GM19438 (cell line): ENCODE results near the gene LMO2.
"Not testable (repeated sequence)": the region's sequence is repeated elsewhere in the genome, so short reads cannot be mapped to it uniquely, and the experiment has no call there.

Source experiments
- ATAC-seq: cut with Tn5 transposase; IDR thresholded peaks from one replicate; pipeline ENCODE4 v1.9.1; 2021; ENCODE audit warnings: low read depth; ENCODE audit not compliant: unreplicated experiment

The LMO2 gene

DNA sequence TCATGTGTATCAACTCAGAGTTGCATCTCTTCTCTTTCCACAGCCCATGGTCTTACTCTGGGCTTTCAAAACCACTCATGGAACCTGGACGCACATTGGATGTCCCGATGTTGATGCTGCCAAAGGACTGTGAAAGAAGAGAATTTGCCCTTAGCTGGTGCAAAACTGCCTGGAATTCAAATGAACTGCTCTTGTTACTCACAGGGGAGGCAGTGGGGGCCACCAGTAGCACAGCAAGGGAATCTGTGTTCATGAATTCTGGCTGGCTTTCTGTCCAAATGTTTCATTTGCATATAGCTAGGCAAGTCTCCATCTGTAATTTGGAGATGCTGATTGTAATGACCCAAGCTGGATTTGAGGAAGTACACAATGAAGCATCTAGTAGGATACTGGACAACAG, 24.9 kb downstream of the LMO2 start:
- ATAC-seq = no peak

DNA sequence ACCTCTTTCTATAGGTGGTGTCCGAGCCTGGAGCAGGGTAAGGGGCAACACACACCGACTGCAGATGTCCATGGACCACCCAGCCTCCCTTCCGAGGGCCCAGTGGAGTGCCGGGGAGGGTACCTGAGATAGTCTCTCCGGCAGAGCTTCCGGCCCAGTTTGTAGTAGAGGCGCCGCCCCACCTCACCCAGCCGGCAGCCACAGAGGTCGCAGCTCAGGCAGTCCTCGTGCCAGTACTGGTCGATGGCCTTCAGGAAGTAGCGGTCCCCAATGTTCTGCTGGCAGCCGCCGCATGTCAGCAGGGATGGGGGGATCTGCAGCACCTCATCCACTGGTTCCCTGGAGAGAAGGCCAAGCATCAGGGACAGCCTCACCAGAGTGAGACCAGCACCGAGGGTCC, 27.4 kb downstream of the LMO2 start:
- no peak for ATAC-seq

DNA sequence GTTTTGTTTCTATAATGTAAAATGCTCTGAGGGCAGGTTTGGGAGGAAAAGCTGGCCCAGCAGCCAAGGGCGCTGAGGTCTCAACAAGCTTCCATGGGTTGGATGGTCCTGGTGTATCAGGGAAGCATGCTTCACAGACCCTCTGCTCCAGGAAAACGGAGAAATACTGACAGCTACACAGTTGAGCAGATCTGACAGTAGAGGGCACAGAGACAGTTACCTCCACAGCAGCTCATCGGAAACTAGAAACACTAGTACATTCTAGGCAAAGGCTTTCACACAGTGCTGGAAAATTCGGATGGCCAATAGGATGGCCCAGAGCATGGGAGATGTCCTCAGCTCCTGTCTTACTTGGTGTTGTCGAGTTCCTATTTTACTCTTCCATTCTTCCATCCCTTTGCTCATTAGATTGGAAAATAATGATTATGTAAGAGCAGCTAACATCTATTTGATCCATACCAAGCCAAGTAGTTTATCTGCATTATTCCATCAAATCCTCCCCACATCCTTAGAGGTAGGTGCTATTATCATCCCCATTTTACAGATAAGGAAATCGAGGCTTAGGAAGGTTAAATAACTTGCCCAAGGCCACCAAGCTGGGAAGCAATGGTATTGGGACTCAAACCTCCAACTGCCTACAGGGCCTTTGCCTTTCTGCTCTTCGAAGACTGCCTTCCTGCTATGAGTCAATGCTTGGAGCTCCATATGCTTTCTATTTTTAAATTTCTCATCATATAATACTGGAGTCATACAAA, 28.3 kb downstream of the LMO2 start:
- no peak for ATAC-seq

DNA sequence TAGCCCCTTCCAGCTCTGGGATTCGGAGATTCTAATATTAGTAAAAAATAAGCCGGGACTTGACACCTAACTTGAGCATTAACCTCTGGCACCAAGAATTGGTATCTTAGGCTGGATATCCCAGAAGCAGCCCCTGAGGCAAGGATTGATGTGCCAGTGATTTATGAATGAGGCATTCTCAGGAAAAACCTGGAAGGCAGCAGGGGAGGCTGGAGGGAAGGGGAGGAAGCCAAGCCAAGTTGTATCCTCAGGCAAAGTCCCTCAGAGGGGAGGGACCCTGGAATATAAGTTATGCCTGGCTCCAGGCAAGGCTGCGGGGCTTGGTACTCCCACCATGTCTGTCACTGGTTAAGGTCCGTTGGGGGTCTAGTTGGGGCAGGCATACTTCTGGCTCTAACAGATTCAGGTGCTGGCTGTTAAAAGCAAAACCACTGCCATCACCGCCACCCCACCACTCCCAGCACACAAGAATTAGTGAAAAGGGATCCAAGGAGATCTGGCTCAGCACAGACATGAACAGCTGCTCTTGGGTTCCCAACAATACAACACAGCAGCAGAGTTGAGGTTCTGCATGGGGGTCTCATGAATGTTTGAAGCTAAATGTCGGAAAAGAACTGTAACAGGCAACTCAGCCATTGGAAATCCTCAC, 29.8 kb downstream of the LMO2 start:
- ATAC-seq = no peak

DNA sequence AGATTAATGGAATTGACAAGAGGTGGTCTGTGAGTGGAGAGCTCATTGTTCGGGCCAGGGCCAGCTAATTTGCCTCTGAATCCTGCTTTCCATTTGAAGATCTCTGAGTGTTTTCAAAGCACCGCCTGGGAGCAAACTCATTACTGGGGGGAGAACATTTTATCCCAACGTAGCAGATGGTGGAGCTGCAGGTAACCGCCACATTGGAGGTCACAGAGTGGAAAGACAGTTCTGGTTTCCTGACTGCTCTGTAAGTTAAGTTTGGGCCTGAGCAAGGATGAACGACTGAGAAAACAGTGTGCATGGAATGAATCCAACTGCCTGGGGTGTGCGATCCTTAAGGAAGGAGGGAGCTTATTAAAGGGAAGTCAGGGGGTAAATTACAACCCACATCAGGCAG, 30.5 kb downstream of the LMO2 start:
- ATAC-seq = no peak

DNA sequence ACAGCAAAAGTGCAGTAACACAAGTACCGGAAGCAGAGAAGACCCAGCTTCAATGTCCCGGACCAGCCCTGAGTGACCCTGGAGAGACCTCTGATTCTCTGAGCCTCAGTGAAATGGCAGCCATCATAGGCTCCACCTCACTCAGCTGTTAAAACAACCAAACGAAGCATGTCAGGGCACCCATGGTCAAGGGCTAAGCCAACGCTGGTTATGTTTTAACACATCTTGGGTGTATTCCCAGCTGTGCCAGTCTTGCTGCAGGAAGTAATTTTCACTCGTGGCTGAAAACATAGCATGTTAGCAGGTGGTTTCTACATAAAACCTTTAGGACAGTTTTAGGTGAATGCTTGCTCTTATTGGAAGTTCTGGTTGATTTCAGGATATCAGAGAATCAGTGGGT, 30.9 kb downstream of the LMO2 start:
- ATAC-seq = no peak

DNA sequence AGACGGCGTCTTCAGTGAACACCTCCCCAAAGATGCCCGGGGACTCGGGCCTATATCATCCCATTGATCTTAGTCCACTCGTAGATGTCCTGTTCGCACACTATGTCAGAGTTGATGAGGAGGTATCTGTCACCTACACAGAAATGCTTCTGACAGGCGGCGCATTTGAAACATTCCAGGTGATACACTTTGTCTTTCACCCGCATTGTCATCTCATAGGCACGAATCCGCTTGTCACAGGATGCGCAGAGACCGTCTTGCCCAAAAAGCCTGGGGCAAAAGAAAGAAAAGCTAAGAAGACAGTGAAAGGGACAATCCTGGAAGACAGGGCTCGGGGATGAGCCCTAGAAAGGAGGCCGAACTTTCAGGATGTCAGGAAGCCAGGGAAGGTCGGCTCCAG, 32.6 kb downstream of the LMO2 start:
- no peak for ATAC-seq

DNA sequence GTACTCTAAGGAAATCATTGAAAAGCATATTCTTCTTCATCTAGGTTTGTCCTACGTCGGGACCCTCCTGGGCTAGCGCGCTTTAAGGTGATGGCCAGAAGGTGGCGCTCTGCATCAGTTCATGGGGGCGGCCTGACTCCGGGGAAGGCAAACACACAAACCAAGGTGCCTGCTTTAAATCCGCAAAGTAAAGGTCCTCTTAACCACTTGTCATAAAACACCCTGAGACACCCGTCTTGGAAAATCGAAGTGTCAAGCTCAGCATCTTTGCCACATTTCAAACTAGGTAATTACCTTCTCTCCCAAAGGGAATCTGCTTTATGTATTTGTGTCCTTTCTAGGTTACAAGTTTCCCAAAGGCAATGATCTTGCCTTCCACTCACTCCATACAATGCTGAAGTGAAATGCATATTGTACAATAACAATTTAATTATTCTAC, 33.9 kb downstream of the LMO2 start:
- no peak for ATAC-seq

DNA sequence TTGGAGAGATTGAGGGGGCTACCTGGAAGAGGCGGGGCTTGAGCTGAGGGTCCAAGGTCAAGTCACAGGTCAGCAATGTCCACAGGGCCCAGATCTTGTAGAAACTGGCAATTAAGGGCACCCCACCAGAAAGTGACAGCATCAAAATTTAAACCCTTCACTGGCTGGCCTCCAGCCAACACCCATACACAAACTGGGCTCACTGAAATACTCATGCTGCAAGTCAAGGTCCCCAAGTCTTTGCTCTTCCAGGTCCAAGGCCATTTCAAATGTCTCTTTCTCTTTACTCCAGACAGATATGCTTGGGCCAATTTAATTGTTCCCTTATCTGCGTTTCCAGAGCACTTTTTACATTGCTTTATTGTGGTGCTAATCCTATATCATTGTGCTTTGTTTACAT, 36.4 kb downstream of the LMO2 start:
- ATAC-seq = no peak

DNA sequence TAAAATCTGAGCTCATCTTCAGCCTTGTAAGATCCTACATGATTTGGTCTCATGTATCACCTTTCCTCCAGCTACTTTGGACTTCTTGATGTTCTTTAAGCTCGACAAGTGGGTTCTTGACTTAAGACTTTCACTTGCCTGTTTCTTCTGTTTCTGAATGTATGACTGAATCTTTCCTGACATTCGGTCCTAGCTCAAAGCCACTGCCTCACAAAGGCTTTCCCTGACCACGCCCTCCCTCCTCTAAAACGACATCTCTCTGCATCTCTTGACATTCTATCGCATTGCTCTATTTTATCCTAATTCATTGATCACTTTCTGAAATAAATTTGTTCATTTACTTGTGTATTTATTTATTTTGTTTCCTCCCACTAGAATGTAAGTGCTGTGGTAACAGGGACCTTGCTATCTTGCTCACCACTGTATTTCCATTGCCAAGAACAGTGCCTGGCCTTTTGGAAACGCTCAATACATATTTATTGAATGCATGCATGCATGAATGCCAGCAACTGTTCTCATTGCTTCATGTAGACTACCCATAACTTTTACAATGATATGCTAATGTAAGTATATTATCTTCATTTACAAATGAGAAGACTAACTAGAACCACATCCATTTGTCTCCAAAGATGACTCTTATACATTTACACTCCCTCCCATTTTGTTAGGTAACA, 43.0 kb downstream of the LMO2 start:
- no peak for ATAC-seq

DNA sequence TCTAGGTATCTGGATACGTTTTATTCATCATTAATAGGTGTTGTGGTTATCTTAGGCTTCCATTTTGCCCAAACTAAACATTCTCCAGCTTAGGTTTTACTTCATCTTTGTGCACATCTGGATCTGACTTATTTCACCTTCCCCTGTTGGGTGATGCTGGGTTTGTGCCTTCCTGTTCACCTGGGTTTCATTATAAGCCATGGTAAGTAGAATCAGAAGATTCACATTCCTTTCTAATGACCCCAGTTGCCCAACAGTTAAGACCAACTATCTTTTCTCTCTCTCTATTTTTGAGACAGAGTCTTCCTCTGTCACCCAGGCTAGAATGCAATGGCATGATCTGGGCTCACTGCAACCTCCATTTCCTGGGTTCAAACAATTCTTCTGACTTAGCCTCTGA, 44.6 kb downstream of the LMO2 start:
- no peak for ATAC-seq

DNA sequence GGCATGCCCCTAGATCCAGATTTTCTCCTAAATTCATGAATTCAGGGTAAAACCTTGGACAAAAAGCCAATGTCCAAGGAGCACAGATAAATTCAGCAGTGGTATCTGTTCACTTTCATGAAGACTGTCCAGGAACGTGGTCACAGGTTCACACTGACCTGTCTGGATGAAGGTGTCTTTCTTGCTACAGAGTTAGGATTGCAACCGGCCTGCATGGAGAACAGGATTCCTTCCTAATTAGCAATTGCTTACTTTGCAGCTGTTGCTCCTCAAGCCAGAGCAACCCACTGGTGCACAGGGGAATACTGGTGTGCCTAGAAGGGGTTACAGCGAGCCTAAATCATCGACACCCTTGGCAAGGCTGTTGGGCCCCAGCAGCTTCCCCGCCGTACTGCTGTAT, 47.6 kb downstream of the LMO2 start:
- ATAC-seq = no peak

DNA sequence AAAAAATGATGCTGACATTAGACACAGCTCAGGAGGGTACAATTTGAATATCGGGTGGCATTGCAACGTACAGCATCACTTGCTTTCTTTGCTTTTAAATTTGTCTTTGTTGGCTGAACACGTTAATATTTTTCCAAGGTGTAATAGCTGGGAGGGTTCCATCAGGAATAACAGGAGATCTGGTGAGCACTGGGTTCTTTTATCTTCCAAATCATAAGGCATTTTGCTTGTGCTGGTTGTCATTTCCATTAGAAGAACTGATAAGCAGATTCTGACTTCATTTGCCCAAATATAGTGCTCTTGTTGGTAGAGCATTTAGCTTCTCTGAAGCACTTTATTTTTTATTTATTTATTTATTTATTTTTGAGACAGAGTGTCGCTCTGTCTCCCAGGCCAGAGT, 48.9 kb downstream of the LMO2 start:
- ATAC-seq = no peak

DNA sequence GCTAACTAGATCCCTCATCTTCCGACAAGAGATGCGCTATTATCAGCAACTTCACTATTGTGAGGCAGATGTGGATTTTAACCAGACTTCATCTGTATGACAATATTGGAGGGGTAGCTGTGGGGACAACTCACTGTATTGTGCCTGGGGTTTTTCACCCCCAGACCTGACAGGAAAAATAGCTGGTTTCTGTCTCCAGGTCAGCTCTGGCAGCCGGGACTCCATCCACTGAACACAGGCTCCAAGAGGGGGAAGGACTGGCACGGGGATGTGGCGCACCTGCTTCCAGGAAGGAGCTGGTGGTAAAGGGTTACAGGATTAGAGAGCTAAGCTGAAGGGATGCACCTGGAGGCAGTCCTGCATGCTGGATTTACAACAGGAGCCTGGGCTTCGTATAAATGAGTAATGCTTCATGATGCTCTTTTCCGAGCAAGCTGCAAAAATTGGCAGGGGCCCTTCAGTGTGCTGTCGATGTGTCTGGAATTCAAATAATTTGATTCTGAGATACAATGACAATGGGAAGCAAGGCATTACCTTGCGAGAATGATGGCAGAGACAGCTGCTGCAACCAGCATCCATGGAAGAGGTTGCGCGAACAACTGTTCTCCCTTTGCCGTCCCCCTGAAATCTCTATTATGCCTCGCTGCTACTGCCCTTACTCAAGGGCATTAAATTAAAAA, 49.5 kb downstream of the LMO2 start:
- no peak for ATAC-seq

DNA sequence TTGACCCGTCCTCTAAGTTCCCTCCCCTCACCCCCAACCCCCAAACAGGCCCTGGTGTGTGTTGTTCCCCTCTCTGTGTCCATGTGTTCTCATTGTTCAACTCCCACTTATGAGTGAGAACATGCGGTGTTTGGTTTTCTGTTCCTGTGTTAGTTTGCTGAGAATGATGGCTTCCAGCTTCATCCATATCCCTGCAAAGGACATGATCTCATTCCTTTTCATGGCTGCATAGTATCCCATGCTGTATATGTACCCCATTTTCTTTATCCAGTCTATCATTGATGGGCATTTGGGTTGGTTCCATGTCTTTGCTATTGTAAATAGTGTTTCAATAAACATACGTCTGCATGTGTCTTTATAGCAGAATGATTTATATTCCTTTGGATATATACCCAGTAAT, 53.6 kb downstream of the LMO2 start:
- ATAC-seq = not testable (repeated sequence)

DNA sequence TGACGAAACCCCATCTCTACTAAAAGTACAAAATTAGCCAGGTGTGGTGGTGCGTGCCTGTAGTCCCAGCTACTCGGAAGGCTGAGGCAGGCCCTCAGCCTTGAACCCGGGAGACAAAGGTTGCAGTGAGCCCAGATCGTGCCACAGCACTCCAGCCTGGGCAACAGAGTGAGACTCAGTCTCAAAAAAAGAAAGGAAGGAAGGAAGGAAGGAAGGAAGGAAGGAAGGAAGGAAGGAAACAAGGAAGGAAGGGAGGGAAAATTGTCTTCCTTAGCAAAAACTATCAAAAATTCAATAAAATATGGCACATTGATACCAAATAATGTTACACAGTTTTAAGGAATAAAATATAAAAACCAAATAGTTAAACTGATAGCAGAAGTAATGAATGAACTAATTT, 54.5 kb downstream of the LMO2 start:
- ATAC-seq = not testable (repeated sequence)

DNA sequence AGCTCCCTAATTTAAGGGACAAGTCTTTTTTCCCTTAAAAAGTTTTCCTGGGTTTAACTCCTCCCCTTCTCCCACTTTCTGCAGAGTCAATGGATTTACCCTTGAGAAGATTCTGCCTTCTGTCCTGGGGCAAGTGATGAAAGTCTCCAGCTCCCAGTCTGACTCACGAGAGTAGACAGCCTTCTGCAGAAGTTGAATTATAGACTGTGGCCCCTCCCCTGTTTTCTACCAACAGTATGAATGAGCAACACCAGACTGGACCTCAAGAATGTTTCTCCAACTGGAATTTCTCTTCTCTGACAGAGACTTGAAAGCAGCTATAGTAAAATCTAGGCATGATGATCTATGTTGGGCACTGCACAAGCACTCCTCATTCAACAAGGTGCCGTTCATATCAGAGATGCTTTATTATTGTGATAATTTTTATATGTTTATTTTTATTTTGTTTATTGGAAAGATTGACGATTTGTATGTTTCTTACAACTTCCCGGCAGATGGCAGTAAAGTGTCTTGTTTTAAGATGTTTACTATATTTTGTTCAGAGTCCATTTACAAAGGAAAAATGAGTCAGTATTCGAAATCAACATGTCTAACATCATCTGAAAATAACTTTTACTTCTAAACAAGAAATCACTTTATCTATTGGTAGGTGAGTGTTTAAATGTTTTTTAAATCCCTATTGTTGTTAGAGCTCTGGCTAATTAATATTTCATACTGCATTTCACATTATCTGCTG, 56.6 kb downstream of the LMO2 start:
- ATAC-seq = no peak

DNA sequence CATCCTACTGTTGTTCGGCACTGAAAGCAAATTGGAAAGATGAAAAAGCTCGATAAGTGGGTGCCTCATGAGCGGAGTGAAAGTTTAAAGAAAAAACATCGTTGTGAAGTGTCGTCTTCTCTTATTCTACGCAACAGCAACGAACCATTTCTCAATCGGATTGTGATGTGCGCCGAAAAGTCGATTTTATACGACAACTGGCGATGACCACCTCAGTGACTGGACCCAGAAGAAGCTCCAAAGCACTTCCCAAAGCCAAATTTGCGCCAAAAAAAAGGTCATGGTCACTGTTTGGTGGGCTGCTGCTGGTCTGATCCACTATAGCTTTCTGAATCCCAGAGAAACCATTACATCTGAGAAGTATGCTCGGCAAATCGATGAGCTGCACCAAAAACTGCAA, 59.2 kb downstream of the LMO2 start:
- no peak for ATAC-seq

DNA sequence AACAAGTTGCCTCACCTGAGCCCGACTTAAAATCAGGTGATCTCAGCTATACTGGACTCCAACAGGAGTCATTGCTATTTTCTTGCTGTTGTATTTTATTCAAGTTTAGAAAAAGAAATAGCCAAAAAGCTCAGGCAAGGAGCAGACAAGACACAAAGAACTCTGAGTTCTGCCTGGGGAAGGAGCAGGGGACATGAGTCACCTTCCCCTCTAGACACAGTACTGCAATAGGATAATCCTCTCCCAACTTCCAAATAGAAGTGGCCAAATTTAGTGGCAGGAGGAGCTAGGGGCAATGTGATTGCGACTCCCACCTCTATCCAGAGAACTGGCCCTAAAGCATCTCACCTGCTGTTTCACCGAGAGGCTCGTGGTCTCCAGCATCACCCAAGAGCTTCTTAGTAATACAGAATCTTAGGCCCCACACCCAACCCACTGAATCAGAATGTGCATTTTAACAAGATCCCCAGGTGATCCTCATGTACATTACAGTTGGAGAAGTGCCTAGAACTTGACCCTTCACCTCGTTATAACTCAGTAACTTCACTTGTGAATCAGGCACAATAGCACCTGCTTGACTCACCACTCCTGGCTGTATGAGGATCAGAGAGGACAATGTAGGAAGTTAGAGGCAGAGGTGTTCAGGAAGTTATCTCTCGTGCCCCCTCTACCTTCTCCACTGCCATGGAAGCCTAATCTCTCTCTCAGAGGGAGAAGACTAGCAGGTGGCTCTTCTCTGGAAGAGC, 60.8 kb downstream of the LMO2 start:
- ATAC-seq = no peak
